ENCODE results near the gene INSR. TPM values are rescaled to one million over a fixed set of nuclear protein-coding genes. Genes with fewer than 3 reads are reported as not detected.

Gene INSR
- total RNA-seq, 2 donors from 2014 or later = 50.8 to 118 TPM

DNA sequence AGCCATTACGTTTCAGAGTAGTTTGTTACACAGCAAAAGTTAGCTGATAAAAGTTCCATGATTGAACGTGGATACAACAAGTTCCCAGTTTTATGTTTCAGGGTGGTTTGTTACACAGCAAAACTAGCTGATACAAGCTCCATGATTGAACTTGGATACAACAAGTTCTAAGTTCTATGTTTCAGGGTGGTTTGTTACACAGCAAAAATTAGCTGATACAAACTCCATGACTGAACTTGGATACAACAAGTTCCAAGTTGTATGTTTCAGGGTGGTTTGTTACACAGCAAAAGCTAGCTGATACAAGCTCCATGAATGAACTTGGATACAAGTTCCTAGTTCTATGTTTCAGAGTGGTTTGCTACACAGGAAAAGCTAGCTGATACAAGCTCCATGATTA, 47.6 kb downstream of the INSR start:
- Histone ChIP-seq H3K27ac (no peak overlapping the region), H3K9me3 (no peaks in the 10 kb centered on the region), H3K36me3 (no peaks in the 10 kb centered on the region), H3K4me3 (no peak overlapping the region), H3K4me1 (peaks cover 0 to 18% of the 10 kb centered on the region in 2 donors), H3K27me3 (no peaks in the 10 kb centered on the region)
- DNase-seq (ENCODE audit: low spot score) = no peak
- TF ChIP-seq, protein P1, sequence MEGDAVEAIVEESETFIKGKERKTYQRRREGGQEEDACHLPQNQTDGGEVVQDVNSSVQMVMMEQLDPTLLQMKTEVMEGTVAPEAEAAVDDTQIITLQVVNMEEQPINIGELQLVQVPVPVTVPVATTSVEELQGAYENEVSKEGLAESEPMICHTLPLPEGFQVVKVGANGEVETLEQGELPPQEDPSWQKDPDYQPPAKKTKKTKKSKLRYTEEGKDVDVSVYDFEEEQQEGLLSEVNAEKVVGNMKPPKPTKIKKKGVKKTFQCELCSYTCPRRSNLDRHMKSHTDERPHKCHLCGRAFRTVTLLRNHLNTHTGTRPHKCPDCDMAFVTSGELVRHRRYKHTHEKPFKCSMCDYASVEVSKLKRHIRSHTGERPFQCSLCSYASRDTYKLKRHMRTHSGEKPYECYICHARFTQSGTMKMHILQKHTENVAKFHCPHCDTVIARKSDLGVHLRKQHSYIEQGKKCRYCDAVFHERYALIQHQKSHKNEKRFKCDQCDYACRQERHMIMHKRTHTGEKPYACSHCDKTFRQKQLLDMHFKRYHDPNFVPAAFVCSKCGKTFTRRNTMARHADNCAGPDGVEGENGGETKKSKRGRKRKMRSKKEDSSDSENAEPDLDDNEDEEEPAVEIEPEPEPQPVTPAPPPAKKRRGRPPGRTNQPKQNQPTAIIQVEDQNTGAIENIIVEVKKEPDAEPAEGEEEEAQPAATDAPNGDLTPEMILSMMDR (IDR thresholded peaks at IDR 0.05) = no peak

DNA sequence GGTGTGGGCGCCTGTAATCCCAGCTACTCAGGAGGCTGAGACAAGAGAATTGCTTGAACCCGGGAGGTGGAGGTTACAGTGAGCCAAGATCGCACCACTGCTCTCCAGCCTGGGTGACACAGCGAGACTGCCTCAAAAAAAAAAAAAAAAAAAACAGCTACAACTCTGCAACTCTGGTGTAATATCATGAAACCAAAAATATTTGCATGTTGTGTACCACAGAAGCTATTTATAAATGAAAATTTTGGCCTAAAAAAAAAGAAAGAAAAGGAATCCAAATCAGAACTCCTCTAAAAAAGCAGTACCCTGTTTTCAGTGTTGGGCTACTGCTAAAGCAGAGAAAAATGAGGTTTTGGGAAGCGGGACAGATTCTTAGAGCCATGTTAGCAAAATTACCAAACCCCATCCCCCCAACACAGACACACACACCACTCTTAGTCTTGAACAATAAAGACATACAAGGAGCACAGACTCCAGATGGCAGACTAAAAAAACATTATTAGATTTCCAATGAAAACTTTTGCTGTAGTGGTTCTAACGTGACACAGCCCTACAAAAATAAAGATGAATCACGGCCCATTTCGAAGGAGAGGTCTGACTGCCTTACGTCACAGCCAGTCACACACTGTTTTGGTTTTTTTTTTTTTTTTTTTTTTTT, 51.5 kb downstream of the INSR start:
- Histone ChIP-seq H3K4me3 (no peak overlapping the region), H3K36me3 (no peaks in the 10 kb centered on the region), H3K4me1 (peaks cover 0 to 14% of the 10 kb centered on the region in 2 donors), H3K27ac (peak overlapping the region; percentile 59 to 79), H3K27me3 (no peaks in the 10 kb centered on the region), H3K9me3 (no peaks in the 10 kb centered on the region)
- DNase-seq (ENCODE audit: low spot score) = no peak
- TF ChIP-seq, protein P1 (IDR thresholded peaks at IDR 0.05) = no peak

DNA sequence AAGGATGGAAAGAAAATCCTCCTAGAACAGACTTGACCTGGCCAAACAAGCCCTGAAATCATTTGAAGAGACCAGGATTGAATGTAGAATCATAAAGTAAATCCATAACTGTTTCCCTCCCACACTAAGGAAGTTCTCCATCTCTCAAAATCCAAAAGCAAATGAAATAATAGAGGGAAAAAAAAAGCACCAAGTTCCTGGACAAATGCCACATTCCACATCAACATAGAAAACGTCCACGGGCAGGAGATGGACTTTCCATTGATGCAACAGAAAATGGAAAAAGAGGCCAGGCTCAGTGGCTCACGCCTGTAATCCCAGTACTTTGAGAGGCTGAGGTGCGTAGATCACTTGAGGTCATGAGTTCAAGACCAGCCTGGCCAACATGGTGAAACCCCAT, 56.2 kb downstream of the INSR start:
- Histone ChIP-seq H3K36me3 (no peaks in the 10 kb centered on the region), H3K27ac (no peak overlapping the region), H3K4me3 (no peak overlapping the region), H3K27me3 (no peaks in the 10 kb centered on the region), H3K4me1 (peaks cover 0 to 6% of the 10 kb centered on the region in 2 donors), H3K9me3 (no peaks in the 10 kb centered on the region)
- no peak for DNase-seq (ENCODE audit: low spot score)
- TF ChIP-seq, protein P1 (IDR thresholded peaks at IDR 0.05) = no peak

DNA sequence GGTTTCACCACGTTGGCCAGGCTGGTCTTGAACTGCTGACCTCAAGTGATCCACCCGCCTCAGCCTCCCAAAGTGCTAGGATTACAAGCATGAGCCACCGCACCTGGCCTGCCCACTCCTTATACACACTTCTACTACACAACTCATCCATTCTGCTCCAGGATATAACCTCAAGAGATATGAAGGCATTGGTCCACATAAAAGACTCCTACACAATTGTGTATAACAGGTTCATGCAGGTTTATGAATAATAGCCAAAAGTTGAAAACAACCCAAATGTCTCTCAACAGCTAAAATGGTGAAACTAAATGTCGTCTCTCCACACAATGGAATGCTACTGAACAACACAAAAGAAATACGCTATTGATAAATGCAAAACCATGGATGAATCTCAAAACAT, 58.1 kb downstream of the INSR start:
- no peaks in the 10 kb centered on the region for H3K36me3 ChIP-seq
- no peaks in the 10 kb centered on the region for H3K27me3 ChIP-seq
- no peak overlapping the region for H3K4me3 ChIP-seq
- no peak for DNase-seq (ENCODE audit: low spot score)
- TF ChIP-seq, protein P1 (IDR thresholded peaks at IDR 0.05) = no peak
- no peak overlapping the region for H3K27ac ChIP-seq
- H3K9me3 ChIP-seq = no peaks in the 10 kb centered on the region
- no peaks in the 10 kb centered on the region for H3K4me1 ChIP-seq

DNA sequence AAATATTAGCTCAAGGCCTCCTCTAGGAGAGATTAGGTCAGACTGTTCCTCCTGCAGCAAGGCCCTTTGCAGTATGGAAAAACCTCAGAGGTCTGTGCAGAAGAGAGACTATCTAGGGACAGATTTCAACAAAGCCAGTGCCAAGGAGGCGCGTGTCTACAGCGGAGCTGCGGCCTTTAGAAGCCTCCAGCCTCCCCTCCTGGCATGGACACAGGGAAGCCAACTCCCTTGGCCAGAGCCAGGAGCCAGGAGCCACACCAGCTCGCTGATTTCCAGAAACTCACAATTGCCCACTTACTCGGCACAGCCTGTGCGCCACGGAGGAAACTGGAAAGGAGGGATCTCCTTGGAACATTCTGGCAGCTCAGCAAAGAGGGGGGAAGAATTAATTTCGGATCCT, 63.4 kb downstream of the INSR start:
- Histone ChIP-seq H3K27ac (peak overlapping the region; percentile 51 to 52), H3K4me1 (peaks cover 0 to 21% of the 10 kb centered on the region in 2 donors), H3K36me3 (no peaks in the 10 kb centered on the region), H3K27me3 (no peaks in the 10 kb centered on the region), H3K9me3 (no peaks in the 10 kb centered on the region), H3K4me3 (no peak overlapping the region)
- TF ChIP-seq, protein P1 (IDR thresholded peaks at IDR 0.05) = no peak
- peak; percentile 72 for DNase-seq (ENCODE audit: low spot score)

DNA sequence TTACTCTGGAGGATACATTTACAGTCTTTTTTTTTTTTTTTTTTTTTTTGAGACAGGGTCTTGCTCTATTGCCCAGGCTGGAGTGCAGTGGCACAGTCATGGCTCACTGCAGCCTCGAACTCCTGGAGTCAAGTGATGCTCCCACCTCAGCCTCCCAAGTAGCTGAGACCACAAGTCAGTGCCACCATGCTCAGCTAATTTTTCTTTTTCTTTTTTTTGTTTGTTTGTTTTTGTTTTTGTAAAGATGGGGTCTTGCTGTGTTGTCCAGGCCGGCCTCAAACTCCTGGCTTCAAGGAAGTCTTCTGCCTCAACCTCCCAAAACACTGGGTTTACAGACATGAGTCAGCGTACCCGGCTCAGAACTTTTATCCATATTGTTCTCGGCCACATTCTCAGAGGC, 64.5 kb downstream of the INSR start:
- no peak overlapping the region for H3K4me3 ChIP-seq
- H3K9me3 ChIP-seq = no peaks in the 10 kb centered on the region
- H3K27me3 ChIP-seq = no peaks in the 10 kb centered on the region
- no peak for DNase-seq (ENCODE audit: low spot score)
- TF ChIP-seq, protein P1 (IDR thresholded peaks at IDR 0.05) = no peak
- H3K27ac ChIP-seq = peak overlapping the region in 1 of 2 donors; percentile 51
- H3K4me1 ChIP-seq = peaks cover 0 to 24% of the 10 kb centered on the region in 2 donors
- no peaks in the 10 kb centered on the region for H3K36me3 ChIP-seq
